Testis (tissue), 2 donors: ENCODE measurements around the gene CBFA2T3.

Experiments used
- CTCF ChIP-seq, 3 experiments: fragments of 450-650 bp in 2 of 3; fragments of 200-600 bp in 1 of 3; sonication (generic) in 1 of 3; IDR thresholded peaks; one replicate each; pipeline ENCODE4 v1.5.1; 2016 to 2019; ENCODE audit warnings: antibody characterized with exemption in 3 of 3, mild to moderate bottlenecking in 2 of 3, moderate library complexity in 1 of 3
- POLR2A ChIP-seq: fragments of 450-650 bp; IDR thresholded peaks from one replicate; pipeline ENCODE4 v1.6.1; 2017; ENCODE audit warnings: antibody characterized with exemption, mild to moderate bottlenecking, moderate library complexity

GRCh38 chr16:88856122-88856827, 120.7 kb downstream of the CBFA2T3 start:
- TF ChIP-seq CTCF (IDR thresholded peaks at IDR 0.05) (no peak), POLR2A (no peak)
